Body of pancreas (tissue), 4 donors: ENCODE results near the gene RNF2.

Experiments
- CTCF ChIP-seq, 7 experiments: fragments of 450-650 bp in 4 of 7; fragments of 200-600 bp in 3 of 7; sonication (generic) in 3 of 7; IDR thresholded peaks; one replicate each; pipeline ENCODE4 v1.5.1; 2016 to 2019; ENCODE audit warnings: antibody characterized with exemption in 7 of 7
- POLR2A ChIP-seq, 3 donors: fragments of 450-650 bp; IDR thresholded peaks; one replicate each; pipeline ENCODE4 v1.6.1; 2016; ENCODE audit warnings: antibody characterized with exemption in 3 of 3, mild to moderate bottlenecking in 2 of 3

- no peak for TF ChIP-seq CTCF (IDR thresholded peaks at IDR 0.05)
- no peak for TF ChIP-seq POLR2A (IDR thresholded peaks at IDR 0.05)
These were observed 30.4 kb upstream of the RNF2 start for GRCh38 chr1:185014941-185015340.
